HG03280 (cell line): ENCODE measurements around the gene CCDC185.
"Not testable (repeated sequence)": the region's sequence is repeated elsewhere in the genome, so short reads cannot be mapped to it uniquely, and the experiment has no call there.

ENCODE experiments used
- ATAC-seq: cut with Tn5 transposase; IDR thresholded peaks from one replicate; pipeline ENCODE4 v1.9.1; 2021; ENCODE audit warnings: mild to moderate bottlenecking, moderate library complexity; ENCODE audit not compliant: unreplicated experiment

Gene CCDC185

GRCh38 chr1:223394242-223394641 lies 1.0 kb downstream of the CCDC185 start:
- no peak for ATAC-seq

GRCh38 chr1:223394706-223395105 lies 1.5 kb downstream of the CCDC185 start:
- no peak for ATAC-seq

GRCh38 chr1:223399393-223399792 lies 6.2 kb downstream of the CCDC185 start:
- ATAC-seq: not testable (repeated sequence)

GRCh38 chr1:223401873-223402789 lies 8.9 kb downstream of the CCDC185 start:
- no peak for ATAC-seq

GRCh38 chr1:223402790-223403142 lies 9.6 kb downstream of the CCDC185 start:
- no peak for ATAC-seq

- ATAC-seq: no peak
Measured at GRCh38 chr1:223403184-223403815, 10.1 kb downstream of the CCDC185 start.

GRCh38 chr1:223405507-223405906 lies 12.3 kb downstream of the CCDC185 start:
- ATAC-seq: no peak

- no peak for ATAC-seq
Measured at GRCh38 chr1:223410036-223410435, 16.8 kb downstream of the CCDC185 start.

GRCh38 chr1:223411309-223411708 lies 18.1 kb downstream of the CCDC185 start:
- ATAC-seq: no peak

- ATAC-seq: no peak
Measured at GRCh38 chr1:223411710-223412109, 18.5 kb downstream of the CCDC185 start.

GRCh38 chr1:223413216-223413615 lies 20.0 kb downstream of the CCDC185 start:
- ATAC-seq: no peak

GRCh38 chr1:223417444-223417843 lies 24.2 kb downstream of the CCDC185 start:
- ATAC-seq: no peak

GRCh38 chr1:223417903-223418663 lies 24.9 kb downstream of the CCDC185 start:
- no peak for ATAC-seq

- ATAC-seq: no peak
Measured at GRCh38 chr1:223419115-223419514, 25.9 kb downstream of the CCDC185 start.

- ATAC-seq: no peak
Measured at GRCh38 chr1:223419561-223419960, 26.3 kb downstream of the CCDC185 start.

- ATAC-seq: no peak
Measured at GRCh38 chr1:223421025-223421424, 27.8 kb downstream of the CCDC185 start.

- ATAC-seq: no peak
Measured at GRCh38 chr1:223421676-223422075, 28.5 kb downstream of the CCDC185 start.

- no peak for ATAC-seq
Measured at GRCh38 chr1:223422911-223423310, 29.7 kb downstream of the CCDC185 start.

GRCh38 chr1:223423641-223424233 lies 30.5 kb downstream of the CCDC185 start:
- no peak for ATAC-seq

GRCh38 chr1:223425550-223425949 lies 32.3 kb downstream of the CCDC185 start:
- ATAC-seq: no peak

- ATAC-seq: no peak
Measured at GRCh38 chr1:223426936-223427335, 33.7 kb downstream of the CCDC185 start.
